HepG2 (cell line): ENCODE measurements around the gene SGMS1. TPM values are rescaled to one million over a fixed set of nuclear protein-coding genes. Genes with fewer than 3 reads are reported as not detected.

Experiments
- ARID4A ChIP-seq: sonication (generic); formaldehyde crosslinking; IDR thresholded peaks from 2 replicates; pipeline ENCODE4 v1.5.0; 2020; ENCODE audit warnings: mild to moderate bottlenecking, missing genetic modification reagents, borderline replicate concordance
- CEBPG ChIP-seq: IDR thresholded peaks from 2 replicates; pipeline ENCODE4 v1.6.1; 2016
- DNMT1 ChIP-seq: sonication (generic); formaldehyde crosslinking; IDR thresholded peaks from 2 replicates; pipeline ENCODE4 v1.5.1; 2020; ENCODE audit warnings: mild to moderate bottlenecking, missing genetic modification reagents
- GPBP1L1 ChIP-seq: sonication (generic); formaldehyde crosslinking; IDR thresholded peaks from 2 replicates; pipeline ENCODE4 v1.5.0; 2020; ENCODE audit warnings: mild to moderate bottlenecking, missing genetic modification reagents
- GZF1 ChIP-seq: sonication (generic); formaldehyde crosslinking; IDR thresholded peaks from 2 replicates; pipeline ENCODE4 v1.5.1; 2020; ENCODE audit warnings: mild to moderate bottlenecking, missing genetic modification reagents
- HHEX ChIP-seq: IDR thresholded peaks from 2 replicates; pipeline ENCODE4 v1.6.1; 2016; ENCODE audit warnings: control low read depth
- HNF4A ChIP-seq: sonication (generic); formaldehyde crosslinking; IDR thresholded peaks from 2 replicates; pipeline ENCODE4 v1.4.0; 2020; ENCODE audit warnings: missing genetic modification reagents
- KLF6 ChIP-seq: IDR thresholded peaks from 2 replicates; pipeline ENCODE4 v1.8.0; 2016; ENCODE audit warnings: missing biosample characterization, missing genetic modification reagents
- MIXL1 ChIP-seq: IDR thresholded peaks from 2 replicates; pipeline ENCODE4 v1.6.1; 2016
- MXI1 ChIP-seq: IDR thresholded peaks from 3 replicates; pipeline ENCODE4 v1.6.1; 2012; ENCODE audit warnings: low read depth, low read length, inconsistent platforms, borderline replicate concordance
- NKX3-1 ChIP-seq: sonication (generic); formaldehyde crosslinking; IDR thresholded peaks from 2 replicates; pipeline ENCODE4 v1.5.0; 2020; ENCODE audit warnings: missing genetic modification reagents
- RBM22 ChIP-seq: fragments of 200-400 bp; formaldehyde crosslinking; optimal IDR thresholded peaks from 2 replicates; pipeline ENCODE3; 2017; ENCODE audit warnings: mild to moderate bottlenecking, low read length, moderate library complexity
- SAP130 ChIP-seq: IDR thresholded peaks from 2 replicates; pipeline ENCODE4 v1.6.1; 2016; ENCODE audit warnings: low read depth
- SOX5 ChIP-seq: IDR thresholded peaks from 2 replicates; pipeline ENCODE4 v1.6.1; 2016; ENCODE audit warnings: borderline replicate concordance
- SOX6 ChIP-seq, 2 experiments: fragments of 450-650 bp in 1 of 2; sonication (generic) in 1 of 2; formaldehyde crosslinking in 1 of 2; IDR thresholded peaks; 2 replicates each; pipeline versions ENCODE4 v1.4.0 to v1.6.1; 2017 to 2020; ENCODE audit warnings: antibody characterized with exemption in 1 of 2, mild to moderate bottlenecking in 1 of 2, missing genetic modification reagents in 1 of 2
- TEF ChIP-seq: sonication (generic); formaldehyde crosslinking; IDR thresholded peaks from 2 replicates; pipeline ENCODE4 v1.5.0; 2020; ENCODE audit warnings: missing genetic modification reagents
- ZBTB20 ChIP-seq: sonication (generic); formaldehyde crosslinking; IDR thresholded peaks from 2 replicates; pipeline ENCODE4 v1.8.1; 2023; ENCODE audit warnings: missing genetic modification reagents, low read depth, mild to moderate bottlenecking, borderline replicate concordance
- ZBTB34 ChIP-seq: sonication (generic); formaldehyde crosslinking; IDR thresholded peaks from 2 replicates; pipeline ENCODE4 v1.8.0; 2022; ENCODE audit warnings: mild to moderate bottlenecking, missing genetic modification reagents
- ZMYM4 ChIP-seq: sonication (generic); formaldehyde crosslinking; IDR thresholded peaks from 2 replicates; pipeline ENCODE4 v1.8.1; 2023; ENCODE audit warnings: mild to moderate bottlenecking, missing genetic modification reagents
- ZNF20 ChIP-seq: sonication (generic); formaldehyde crosslinking; IDR thresholded peaks from 2 replicates; pipeline ENCODE4 v1.4.0; 2020; ENCODE audit warnings: mild to moderate bottlenecking, moderate library complexity, missing genetic modification reagents
- ZNF552 ChIP-seq: sonication (generic); formaldehyde crosslinking; IDR thresholded peaks from 2 replicates; pipeline ENCODE4 v1.9.0; 2022; ENCODE audit warnings: missing genetic modification reagents, mild to moderate bottlenecking, borderline replicate concordance
- ZNF674 ChIP-seq: sonication (generic); formaldehyde crosslinking; IDR thresholded peaks from 2 replicates; pipeline ENCODE4 v1.5.0; 2020; ENCODE audit warnings: low read depth, mild to moderate bottlenecking, missing genetic modification reagents
- ZNF768 ChIP-seq: sonication (generic); formaldehyde crosslinking; IDR thresholded peaks from 2 replicates; pipeline ENCODE4 v1.4.0; 2020; ENCODE audit warnings: missing genetic modification reagents
- ZSCAN25 ChIP-seq: sonication (generic); formaldehyde crosslinking; IDR thresholded peaks from 2 replicates; pipeline ENCODE4 v1.8.0; 2022; ENCODE audit warnings: mild to moderate bottlenecking, missing genetic modification reagents
- polyA plus RNA-seq, 8 experiments: library from polyadenylated mRNA; depleted of rRNA in 3 of 8; stranded (reverse) in 7 of 8; unstranded in 1 of 8; fragments of >200 nt; fragmentation: Illumina TruSeq in 4 of 8; extraction: Trizol in 4 of 8; gene quantifications; 2 replicates each; pipeline versions ENCODE4 v1.2.1 to v1.2.3, GENCODE V29; 2011 to 2016; ENCODE audit warnings: low read depth in 4 of 8, missing spikeins in 1 of 8, mixed read lengths in 1 of 8; ENCODE audit not compliant: insufficient read depth in 1 of 8
- total RNA-seq, 5 experiments: library from RNA; depleted of rRNA; stranded (reverse); fragments of >200 nt; fragmentation: Illumina TruSeq; extraction: Trizol; gene quantifications; 2 replicates each; pipeline ENCODE4 v1.2.3, GENCODE V29; 2016; ENCODE audit warnings: low read depth in 1 of 5

The SGMS1 gene
- total and polyA plus RNA-seq, 2 of the 13 experiments (the other 11 are each of a cell fraction or from before 2014, with no cell fraction given) = 6.5 to 15.1 TPM

- TF ChIP-seq ZNF20 (CRISPR knock-in tag) = no peak
- TF ChIP-seq NKX3-1 (CRISPR knock-in tag) = no peak
- TF ChIP-seq MXI1 = peak; percentile 44; the same call in 1 of the 3 replicates
- TF ChIP-seq ZNF768 = no peak
- 0 out of 2 replicates have a peak, but pooled peaks have one; percentile 42 for TF ChIP-seq KLF6 (CRISPR knock-in tag)
- TF ChIP-seq DNMT1 (CRISPR knock-in tag) = no peak
- peak; percentile 47; the same call in 1 of the 2 replicates for TF ChIP-seq HHEX
- no peak for TF ChIP-seq GPBP1L1 (CRISPR knock-in tag)
- no peak for TF ChIP-seq ZBTB20 (CRISPR knock-in tag)
- TF ChIP-seq ZBTB34 = no peak
- TF ChIP-seq CEBPG = peak; percentile 97
- peak; percentile 70 for TF ChIP-seq SAP130 (CRISPR knock-in tag)
- TF ChIP-seq ZNF674 (CRISPR knock-in tag) = no peak
- TF ChIP-seq GZF1 = no peak
- TF ChIP-seq RBM22 = no peak
- peak; percentile 27; the same call in 1 of the 2 replicates for TF ChIP-seq ARID4A (CRISPR knock-in tag)
- peak; percentile 54 for TF ChIP-seq MIXL1 (CRISPR knock-in tag)
- TF ChIP-seq ZMYM4 = peak; percentile 36; the same call in 1 of the 2 replicates
- TF ChIP-seq ZSCAN25 (CRISPR knock-in tag) = no peak
- TF ChIP-seq SOX5 (CRISPR knock-in tag) = peak; percentile 76; the same call in 1 of the 2 replicates
- TF ChIP-seq TEF (CRISPR knock-in tag) = 0 out of 2 replicates have a peak, but pooled peaks have one; percentile 46
- TF ChIP-seq HNF4A (CRISPR knock-in tag) = peak; percentile 51
- TF ChIP-seq SOX6 (IDR thresholded peaks at IDR 0.05) = no peak
- peak; percentile 80 for TF ChIP-seq SOX6 (CRISPR knock-in tag; IDR thresholded peaks at IDR 0.05)
- no peak for TF ChIP-seq ZNF552 (CRISPR knock-in tag)
Measured at GRCh38 chr10:50395271-50395670, 228.5 kb downstream of the SGMS1 start (continued).
